Tongue (tissue), 2 donors: Measurements from ENCODE around the gene RPL31. TPM values are rescaled to one million over a fixed set of nuclear protein-coding genes. Genes with fewer than 3 reads are reported as not detected.
A peak's percentile ranks its signal among the peaks of the same experiment; 100 is the strongest.

Source experiments
- DNase-seq: peaks from one replicate; pipeline ENCODE4 v3.0.0-alpha.2; 2015
- total RNA-seq: library from RNA; depleted of rRNA; stranded (reverse); fragments of >200 nt; gene quantifications from one replicate; pipeline ENCODE4 v1.2.3, GENCODE V29; 2014

Gene RPL31
- total RNA-seq, 1 donor from 2014 or later: 1,430 TPM

DNA sequence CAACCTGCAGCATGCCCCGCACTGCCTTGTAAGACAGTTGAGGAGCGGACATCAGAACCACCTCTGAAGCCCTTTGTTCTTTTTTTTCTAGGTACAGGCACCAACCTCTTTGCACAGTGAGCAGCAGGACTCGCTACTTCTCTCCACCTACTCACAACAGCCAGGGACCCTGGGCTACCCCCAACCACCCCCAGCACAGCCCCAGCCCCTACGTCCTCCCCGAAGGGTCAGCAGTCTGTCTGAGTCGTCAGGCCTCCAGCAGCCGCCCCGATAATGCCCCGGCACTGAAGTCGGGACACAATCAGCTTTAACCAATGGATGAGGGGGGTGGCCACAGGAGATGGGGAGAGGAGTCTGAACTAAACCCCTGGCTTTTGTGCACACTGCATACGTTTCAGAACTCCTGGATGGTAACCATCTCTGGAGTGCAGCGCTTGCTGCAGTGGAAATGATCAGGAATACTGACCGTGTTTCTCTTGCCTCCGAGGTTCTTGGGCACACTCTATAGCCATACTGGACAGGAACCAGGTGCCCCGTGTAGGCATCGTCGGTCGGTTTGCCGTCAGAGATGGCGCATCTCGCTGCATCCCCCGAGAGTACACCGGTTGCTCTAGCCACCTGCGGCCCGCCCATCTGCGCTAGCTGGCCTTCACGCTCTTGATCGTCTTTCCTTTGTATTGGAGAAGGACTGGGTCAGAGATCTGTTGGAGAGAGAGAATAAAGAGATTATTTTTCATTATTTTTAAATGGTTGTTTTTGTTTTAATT, 6.6 kb upstream of the RPL31 start:
- DNase-seq: no peak

DNA sequence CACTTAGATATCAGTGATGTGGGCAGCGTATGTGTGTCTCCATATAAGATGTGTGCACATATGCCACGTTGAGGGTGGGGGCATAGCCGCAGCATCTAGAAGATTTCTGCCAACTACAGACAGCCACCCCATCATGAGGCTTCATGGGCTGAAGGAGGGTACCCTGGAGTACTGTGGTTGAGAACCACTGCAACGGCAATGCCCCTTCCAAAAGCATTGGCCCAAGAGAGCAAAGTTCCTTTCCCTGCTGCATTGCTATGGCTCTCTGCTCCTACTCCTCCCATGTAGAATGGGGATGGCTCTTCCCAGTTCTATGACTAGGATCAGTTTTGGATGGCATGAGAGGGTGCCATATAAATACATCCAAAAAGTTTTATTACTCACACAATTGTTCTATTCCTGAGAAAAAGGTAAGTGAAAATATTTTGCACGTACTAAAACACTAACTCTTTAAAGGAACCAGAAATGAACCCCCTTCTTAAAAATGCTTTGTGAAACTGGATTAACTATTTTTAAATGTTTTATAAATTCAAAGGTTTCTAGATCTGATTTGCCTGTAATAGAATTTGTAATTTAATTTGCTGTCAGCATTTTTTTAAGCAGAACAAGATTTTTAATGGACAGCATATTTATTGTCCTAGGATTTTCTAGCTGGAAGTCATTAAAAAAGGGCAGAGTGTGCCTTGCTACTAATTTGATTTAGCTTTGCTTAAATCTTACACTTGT, 4.4 kb upstream of the RPL31 start:
- no peak for DNase-seq

DNA sequence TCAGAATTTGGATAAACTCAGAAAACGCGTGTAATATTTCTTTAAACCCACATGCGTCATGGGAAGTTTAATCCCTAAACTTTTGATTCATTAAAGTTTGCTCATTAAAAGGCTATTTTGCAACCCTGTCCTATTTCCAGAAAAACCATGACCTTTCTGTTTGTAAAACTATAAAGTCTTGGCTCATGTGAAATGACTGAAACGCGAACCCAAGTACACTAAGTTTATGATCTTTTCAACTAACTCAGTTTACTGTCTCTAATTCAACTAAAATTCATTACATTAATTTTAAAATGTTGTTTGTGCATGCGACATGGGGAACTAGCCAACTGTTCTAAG, 3.9 kb upstream of the RPL31 start:
- DNase-seq: no peak

DNA sequence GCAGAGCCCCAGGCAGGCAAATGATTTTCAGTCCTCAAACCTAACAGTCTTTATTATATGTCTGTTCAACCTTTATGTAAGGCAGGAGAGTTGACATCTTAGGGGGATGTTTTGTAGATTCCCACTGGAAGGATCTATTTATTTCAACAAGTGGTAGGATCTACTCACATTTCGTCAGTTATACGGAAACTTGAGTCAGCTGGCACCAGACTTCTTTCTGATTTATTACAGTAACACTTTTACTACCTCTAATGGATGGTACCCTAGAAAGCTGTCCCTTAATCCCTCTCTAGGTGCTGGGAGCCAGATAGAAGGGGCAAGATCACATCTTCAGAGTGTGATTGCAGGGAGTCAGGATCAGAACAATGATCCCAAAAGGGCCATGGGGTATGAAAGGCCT, 2.1 kb upstream of the RPL31 start:
- DNase-seq: no peak

DNA sequence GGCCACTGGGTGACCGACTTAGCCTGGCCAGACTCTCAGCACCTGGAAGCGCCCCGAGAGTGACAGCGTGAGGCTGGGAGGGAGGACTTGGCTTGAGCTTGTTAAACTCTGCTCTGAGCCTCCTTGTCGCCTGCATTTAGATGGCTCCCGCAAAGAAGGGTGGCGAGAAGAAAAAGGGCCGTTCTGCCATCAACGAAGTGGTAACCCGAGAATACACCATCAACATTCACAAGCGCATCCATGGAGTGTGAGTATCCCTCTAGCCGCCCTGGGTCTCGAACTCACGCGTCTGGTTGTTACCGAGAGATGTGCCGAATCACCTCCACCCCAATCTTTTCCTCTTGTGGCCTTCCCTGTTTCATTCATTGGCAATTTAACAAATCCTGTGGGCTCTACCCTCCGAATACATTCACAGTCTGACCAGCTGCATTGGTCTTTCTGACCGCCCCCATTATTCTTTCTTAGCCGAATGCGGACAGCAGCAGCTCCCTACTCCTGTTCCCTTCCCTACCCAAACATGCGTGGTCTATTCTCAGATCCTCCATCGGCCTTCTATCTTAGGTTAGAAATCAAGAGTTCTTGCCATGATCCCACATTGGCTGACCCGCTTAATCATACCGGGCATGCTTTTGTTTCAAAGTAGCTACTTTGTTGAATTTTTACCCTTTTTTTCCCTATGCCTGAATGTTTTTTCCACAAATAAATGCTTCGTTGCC, 631 bp downstream of the RPL31 start:
- no peak for DNase-seq

DNA sequence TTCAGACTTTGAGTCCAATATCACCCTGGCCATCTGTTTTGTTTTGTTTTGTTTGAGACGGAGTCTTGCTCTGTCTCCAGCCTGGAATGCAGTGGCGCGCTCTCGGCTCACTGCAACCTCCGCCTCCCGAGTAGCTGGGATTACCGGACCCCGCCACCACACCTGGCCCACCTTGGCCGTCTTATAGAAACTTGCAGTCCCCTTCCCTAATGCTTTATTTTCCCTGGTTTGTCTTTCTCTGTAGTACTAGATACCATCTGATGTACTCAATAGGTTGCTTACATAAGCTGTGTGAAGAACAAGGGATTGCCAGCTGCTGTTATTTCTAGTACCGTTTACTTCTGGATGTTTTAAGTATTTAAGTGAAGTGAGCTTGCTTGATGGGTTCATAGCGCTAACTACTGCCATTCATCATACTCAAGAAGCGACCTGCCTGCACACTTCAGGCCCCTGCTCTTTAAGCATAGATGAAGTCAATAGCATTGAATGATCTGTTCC, 1.2 kb downstream of the RPL31 start:
- peak; percentile 7 for DNase-seq

DNA sequence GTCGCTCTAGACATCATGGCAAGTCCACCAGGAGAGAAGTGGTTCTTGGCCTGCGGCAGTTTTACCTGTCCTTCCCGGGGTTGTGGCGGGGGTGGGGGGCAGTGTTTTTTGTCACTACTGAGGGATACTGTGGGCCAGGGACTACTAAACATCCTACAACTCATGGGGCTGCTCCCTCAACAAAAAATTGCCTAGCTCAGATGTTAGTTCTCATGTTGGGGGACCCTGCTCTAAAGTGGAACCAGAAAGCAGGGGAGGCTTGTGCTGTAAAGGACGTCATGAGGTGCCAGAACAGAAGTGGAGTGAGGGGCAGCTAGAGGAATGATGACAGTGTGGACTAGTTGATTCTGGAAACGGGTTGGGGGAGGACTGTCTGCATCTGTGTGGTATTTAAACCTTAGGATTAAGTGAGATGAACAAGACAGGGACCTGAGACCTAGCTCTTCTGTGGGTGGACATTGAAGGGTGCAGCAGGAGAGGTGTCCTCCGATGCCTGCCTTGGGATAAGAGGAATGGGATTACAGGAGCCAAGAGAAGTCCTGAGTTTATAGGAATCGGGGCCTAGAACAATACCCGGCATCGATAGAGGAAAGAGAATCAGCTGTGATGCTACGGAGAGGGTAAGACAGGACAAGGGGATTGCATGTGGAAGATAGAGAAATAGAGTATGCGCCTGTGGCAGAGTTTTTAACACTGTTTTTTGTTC, 2.7 kb downstream of the RPL31 start:
- DNase-seq: no peak

DNA sequence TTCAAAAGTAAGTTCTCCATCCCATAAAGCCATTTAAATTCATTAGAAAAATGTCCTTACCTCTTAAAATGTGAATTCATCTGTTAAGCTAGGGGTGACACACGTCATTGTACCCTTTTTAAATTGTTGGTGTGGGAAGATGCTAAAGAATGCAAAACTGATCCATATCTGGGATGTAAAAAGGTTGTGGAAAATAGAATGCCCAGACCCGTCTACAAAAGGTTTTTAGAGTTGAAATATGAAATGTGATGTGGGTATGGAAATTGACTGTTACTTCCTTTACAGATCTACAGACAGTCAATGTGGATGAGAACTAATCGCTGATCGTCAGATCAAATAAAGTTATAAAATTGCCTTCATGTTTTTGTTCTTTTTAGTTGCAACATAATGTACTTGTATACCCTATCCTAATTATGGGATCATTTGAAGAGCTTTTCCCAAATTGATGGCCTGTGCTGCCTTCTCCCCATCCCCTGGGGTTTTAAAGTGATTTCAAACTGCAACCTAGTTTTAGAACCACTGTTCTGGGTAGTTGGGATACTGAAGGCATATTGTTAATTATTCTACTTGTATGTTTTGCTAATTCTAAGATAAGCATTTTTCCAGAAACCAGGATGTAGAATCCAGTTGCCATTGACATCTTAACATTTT, 4.1 kb downstream of the RPL31 start:
- DNase-seq: no peak

DNA sequence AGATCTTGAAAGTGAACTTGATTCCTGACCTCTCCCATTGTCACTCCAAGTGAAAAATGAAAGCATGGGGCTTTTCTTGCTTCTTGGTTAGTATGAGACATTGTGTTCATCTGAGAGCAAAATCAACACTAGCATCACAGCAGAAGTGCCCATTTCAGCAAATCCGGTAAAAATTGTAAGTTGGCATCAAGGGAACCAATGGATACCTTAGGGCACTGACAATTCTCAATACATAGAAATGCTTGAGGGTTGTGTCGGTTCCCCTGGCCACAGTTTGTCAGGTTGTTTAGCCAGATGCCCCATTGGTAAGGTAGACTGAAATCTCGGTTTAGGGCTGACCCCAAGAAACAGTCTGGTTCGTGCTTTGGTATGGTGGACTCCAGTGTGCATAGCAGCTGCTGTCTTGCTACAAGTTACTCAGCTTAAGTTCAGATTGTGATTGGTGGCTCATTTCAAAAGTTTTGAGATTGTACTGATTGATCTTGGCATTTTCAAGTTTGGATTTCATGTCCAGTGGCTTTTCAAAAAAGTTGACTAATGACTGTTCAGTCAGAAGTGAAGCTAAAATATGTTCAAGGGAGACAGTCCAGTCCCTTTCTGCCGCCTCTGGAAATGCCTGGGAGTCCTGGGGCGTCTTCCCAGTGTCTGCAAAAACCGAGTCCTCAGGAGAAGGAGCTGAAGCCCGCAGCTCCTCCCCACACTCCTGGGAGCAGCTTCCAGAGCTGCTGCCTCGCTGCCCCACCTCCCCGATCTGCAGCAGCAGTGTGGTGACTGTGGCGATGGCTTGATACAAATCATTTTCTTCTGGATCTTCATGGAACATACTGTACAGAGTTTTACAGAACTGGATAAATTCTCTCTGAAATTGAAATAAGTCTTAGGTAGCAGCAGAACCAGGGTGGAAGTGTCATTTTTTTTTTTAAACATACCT, 5.6 kb downstream of the RPL31 start:
- no peak for DNase-seq

DNA sequence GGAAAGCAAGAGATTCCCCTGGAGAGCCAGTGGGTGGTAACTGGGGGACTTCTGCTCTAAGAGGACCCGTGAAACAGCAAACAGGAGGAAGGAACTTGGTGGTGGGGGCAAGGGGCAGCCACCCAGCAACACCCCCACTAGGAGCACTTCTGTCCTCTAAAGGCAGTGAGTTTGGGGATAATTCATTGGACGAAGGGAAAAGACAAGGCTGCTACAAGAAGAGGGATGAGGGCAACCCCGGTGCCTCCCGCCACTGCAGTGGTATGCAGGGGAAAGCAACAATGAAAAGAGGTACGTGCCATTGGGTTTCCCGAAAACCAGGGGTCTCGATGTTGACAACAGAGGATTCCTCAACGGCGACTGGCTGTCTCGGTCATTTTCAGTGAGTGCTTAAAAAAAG, 9.1 kb downstream of the RPL31 start:
- DNase-seq: no peak

DNA sequence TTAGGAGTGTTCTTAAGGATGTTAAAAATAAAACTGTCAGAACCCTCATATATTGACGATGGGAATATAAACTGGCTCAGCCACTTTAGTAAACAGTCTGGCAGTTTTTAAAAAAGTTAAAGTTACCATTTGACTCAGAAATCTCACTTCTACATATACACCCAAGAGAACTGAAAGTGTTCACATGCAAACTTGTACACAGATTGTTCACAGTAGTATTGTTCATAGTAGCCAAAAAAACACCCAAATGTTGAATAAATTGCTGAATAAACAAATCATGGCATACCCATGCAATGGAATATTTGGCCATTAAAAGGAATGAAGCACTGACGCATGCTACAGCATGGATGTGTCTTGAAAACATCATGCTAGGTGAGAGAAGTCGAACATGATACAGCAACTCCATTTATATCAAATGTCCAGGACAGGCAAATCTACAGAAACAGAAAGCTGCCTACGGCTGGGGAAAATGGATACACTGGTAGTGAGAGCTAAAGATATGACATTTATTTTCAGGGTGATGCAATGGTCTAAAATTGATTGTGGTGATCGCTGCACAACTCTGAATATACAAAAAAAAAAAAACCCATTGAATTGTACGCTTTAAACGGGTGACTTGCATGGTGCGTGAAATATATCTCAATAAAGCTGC, 10.1 kb downstream of the RPL31 start:
- DNase-seq: no peak

DNA sequence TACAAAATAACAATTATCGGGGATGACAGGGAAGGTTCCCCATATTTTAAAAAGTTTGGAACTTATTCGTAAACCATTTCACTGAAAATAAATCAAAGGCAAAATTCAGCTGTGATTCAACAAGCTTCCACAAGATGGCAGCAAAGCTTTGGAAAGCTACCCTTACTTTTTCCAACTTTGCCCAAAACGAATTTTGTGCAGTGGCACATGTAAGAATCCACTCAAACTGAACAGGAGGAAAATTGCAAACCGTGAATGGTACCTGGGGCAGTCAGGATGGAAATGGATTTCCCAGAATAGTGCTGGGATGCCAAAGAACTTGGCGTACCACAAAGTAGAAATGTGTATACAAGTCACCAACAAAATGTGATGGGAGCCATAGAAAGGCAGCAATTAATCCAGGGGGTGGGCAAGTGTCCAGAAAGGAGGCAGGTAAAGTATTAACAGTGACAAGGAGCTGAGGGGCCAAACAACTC, 10.7 kb downstream of the RPL31 start:
- peak; percentile 79 for DNase-seq

DNA sequence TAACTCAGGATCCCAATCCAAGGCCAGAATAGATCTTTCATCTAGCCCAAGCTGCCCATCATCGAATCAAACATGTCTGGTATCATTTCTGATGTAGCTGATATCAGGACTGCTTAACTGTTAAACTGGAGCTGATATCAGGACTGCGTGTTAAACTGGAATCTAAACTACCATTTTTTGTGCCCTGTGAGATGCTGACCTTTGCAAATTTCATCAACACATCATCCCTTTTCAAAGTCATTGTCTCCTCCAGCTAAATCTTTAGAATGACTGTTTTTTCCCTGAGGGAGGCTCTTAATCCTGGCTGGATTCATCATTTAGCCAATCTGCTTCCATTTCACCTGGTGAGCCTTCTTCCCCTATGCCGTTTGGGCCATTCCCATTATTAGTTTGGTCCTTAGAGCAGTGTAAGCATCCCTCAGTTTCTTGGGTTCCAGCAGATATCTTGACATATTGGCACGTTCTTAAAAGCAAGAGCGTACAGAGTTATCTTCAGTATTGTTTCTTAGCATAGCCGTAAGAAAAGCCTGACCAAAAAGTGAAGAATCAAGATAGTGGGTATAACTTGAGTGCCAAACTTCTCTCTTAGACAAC, 12.3 kb downstream of the RPL31 start:
- no peak for DNase-seq

DNA sequence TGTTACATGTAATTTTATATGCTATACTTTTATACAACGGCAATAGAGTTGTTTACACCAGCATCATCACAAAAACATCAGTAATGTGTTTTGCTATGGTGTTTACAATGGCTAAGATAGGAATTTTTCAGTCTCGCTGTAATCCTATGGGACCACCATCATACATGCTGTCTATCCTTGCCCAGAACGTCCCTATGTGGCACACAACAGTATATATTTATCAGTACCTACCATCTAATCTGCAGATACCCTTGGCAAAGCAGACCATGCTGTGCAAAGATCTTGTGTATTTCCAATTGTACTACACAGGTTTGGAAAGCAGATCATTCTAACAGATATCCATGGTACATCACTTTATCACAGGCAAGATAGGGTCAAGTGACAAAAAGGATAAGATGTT, 15.3 kb downstream of the RPL31 start:
- DNase-seq: no peak

DNA sequence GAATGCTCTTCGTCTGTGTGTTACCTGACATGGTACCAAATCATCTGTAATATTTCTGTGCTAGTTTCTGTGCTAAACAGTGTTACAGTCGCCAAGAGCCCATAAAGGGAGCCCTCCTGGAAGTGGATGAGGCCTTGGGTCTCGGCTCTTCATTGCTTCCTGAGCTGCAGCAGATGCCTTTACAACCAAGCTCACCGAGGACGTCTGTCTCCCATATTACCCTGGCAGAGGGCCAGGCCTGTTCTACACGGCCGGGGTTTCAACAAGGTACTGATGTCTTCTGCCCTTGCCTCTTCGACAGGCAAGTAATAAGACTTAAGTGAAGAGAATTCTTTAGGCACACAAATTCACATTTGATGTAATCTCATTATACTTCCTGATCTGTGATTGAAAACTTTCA, 16.8 kb downstream of the RPL31 start:
- DNase-seq: peak; percentile 27

DNA sequence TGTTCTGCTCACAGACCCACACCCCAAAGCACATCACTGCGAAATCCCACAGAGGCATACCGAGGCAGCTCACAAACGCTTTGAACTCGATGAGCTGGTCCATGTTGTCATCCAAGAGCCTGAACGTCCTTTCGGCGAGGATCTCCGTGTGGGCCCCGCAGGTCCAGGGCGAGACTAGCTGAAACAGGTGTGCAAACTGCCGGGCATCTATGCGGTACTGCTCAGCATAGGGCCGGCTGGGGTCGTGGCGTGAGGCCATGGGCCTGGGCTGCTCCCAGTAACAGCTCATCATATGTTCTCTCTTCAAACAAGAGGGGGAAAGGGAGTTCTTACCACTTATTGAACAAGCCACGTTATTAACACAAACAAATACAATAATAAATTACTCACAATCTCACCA, 20.1 kb downstream of the RPL31 start:
- DNase-seq: no peak

DNA sequence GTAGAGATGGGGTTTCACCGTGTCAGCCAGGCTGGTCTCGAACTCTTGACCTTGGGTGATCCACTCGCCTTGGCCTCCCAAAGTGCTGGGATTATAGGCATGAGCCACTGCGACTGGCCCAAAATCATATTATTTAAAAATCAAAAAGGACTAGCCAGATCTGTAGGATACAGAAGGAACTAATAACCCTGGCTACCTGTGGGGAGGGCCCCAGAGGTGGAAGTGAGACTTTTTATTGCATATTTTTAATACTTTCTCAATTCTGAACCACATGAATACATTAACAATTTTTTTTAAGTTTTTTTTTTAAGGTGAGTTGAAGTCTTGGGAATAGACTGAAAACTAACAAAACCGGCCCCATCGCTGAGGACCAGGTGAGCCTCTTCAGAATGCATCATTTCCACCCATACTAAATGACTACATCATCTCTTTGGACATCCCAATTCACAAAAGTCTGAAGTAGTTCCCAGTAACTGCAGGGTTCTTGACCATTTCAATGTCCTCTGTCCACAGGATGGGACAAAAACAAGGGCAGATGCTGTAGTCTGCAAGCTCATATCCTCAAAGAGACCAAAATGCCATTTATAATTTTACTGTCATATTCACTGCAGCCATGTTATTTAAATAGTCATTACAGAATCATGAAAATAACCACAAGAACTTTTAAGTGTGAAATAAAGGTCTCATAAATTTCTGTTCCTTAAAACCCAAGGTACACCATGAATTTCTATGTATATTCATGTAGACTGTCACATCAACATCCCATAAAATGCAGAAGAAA, 21.4 kb downstream of the RPL31 start:
- no peak for DNase-seq

DNA sequence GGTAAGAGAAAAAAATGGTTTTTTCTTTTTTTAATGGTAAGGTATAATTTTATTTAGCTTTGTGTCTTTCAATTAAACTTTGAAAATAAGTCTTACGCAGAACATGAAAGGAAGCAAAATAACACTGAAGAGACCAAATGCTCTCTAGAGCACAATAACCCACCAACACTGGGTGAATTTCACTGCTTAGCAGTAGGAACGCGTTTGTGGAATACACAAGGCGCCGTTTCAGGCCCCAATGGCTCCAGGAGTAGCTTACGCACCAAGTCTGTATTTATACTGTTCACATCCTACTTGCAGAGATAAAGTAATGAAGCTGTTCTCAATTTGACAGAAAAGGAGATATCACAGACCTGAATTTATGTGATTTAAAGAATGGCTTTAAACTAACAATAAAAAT, 23.5 kb downstream of the RPL31 start:
- no peak for DNase-seq

DNA sequence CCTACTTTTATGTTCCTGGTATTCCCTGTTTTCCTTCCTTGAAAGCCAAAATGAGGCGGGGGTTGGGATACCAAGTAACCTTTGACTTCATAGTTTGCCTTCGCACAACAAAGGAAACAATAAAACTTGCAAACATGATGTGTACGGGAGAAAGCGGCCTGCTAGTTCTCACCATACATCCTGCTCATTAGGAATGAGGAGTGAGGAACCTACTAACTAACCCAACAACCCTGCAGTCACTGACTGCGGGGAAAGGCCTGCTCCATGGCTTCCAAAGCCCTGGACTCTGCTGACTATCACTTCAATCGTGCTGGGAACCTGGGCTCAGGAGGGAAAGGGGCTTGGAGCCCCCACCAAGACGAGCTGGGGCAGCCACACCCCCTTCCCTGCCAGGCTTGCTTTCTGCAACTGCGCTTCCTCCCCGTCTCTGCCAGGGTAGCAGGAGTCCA, 24.2 kb downstream of the RPL31 start:
- DNase-seq: no peak
